Parietal lobe (tissue), 2 donors: ENCODE measurements around the gene MERTK. TPM values are rescaled to one million over a fixed set of nuclear protein-coding genes. Genes with fewer than 3 reads are reported as not detected.

ENCODE experiments used
- small RNA-seq: library from RNA; depleted of rRNA; stranded (forward); fragments of <200 nt; gene quantifications from one replicate; pipeline ENCODE3, GENCODE V24; 2014; ENCODE audit warnings: low replicate concordance
- total RNA-seq: library from RNA; depleted of rRNA; stranded (reverse); fragments of >200 nt; gene quantifications from one replicate; pipeline ENCODE4 v1.2.3, GENCODE V29; 2014

The MERTK gene
- total RNA-seq, result 5.9 TPM

GRCh38 chr2:111897924-111898702 is at the start of gene MERTK:
MERTK (plus strand) TSS chr2:111898607; CDS start chr2:111898736, 129 bp downstream.

GRCh38 chr2:111883661-111884591 is 14.5 kb upstream of the MERTK start, which contains the start of gene ANAPC1:
ANAPC1 (minus strand) TSS chr2:111884193; CDS start chr2:111880825, 3,368 bp downstream.

DNA sequence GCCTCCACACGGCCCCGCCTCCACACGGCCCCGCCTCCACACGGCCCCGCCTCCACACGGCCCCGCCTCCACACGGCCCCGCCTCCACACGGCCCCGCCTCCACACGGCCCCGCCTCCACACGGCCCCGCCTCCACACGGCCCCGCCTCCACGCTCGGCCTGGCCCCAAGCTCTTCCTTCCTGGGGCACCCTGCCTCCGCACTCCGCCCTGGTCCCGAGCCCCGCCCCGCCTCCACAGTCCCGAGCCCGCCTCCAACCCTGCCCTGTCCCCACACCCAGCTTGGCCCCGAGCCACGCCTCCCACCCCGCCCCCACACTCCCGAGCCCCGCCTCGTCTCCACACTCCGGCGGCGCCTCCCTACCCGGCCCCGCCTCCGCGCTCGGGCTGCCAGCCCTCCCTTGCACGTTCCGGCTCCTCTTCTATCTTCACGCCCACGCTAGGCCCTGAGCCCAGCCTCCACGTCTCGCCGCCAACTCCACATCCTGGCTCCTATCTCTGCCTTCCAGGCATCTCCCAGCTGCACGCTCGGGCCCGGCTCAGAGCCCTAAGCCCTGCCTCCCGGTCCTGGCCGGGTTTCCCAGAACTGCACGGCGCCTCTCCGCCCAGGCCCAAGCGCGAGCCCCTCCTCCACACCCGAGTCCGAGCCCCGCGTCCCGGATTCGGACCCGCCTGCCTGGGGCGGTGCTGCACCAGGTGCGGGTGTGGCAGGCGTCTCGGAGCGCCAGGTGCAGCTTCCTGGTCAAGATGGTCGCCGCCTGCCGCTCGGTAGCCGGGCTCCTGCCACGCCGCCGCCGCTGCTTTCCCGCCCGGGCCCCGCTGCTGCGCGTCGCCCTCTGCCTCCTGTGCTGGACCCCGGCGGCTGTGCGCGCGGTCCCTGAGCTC is 156.7 kb downstream of the MERTK start, which contains the start of gene TMEM87B:
TSS of gene TMEM87B (plus strand) at position 423 of the 883 bp plus-strand sequence. CDS start at position 746, 323 bp downstream.

Small RNA genes within 50 kb of the gene (small RNA-seq; reads per million reads assigned to genes)
- gene RN7SL297P, result not detected

Other genes starting within 250 kb of the MERTK start
- gene ANAPC1, start 14.4 kb upstream of the MERTK start, total RNA-seq, result 93.6 TPM
- gene TMEM87B, start 156.7 kb downstream of the MERTK start, total RNA-seq, result 10.0 TPM
- 2.5 TPM for gene FBLN7, start 239.8 kb downstream of the MERTK start, total RNA-seq